NCI-H1930 (cell line): ENCODE measurements around the gene SHPK.

Source experiments
- DNase-seq, 2 experiments: peaks; one replicate each; lab custom pipeline; 2025; lab: John Stamatoyannopoulos, UW

Gene SHPK

GRCh38 chr17:3636154-3636907 lies at the start of gene SHPK, which contains the start of gene CTNS:
Gene SHPK, minus strand, starts transcription at chr17:3636250. Its CDS starts 31 bp downstream, at chr17:3636219.
Gene CTNS, plus strand, starts transcription at chr17:3636760. Its CDS starts 3,447 bp downstream, at chr17:3640207.
- peak; percentile 92 to 97 for DNase-seq

- no peak for DNase-seq
These were observed 49.1 kb upstream of the SHPK start for GRCh38 chr17:3685174-3685573.

- peak in 1 of 2 experiments; percentile 16 for DNase-seq
These were observed 47.0 kb upstream of the SHPK start for GRCh38 chr17:3683054-3683511.

- DNase-seq: no peak
These were observed 46.0 kb upstream of the SHPK start for GRCh38 chr17:3682033-3682432.

- no peak for DNase-seq
These were observed 45.5 kb upstream of the SHPK start for GRCh38 chr17:3681565-3681964.

- DNase-seq: no peak
These were observed 45.0 kb upstream of the SHPK start for GRCh38 chr17:3681057-3681456.

GRCh38 chr17:3679531-3680126 lies 43.6 kb upstream of the SHPK start:
- DNase-seq: no peak

GRCh38 chr17:3678821-3679530 lies 42.9 kb upstream of the SHPK start:
- no peak for DNase-seq

- DNase-seq: no peak
These were observed 42.2 kb upstream of the SHPK start for GRCh38 chr17:3678095-3678820.

- no peak for DNase-seq
These were observed 39.8 kb upstream of the SHPK start for GRCh38 chr17:3675886-3676285.

- DNase-seq: no peak
These were observed 36.5 kb upstream of the SHPK start for GRCh38 chr17:3672571-3672970.

GRCh38 chr17:3669548-3669947 lies 33.5 kb upstream of the SHPK start:
- no peak for DNase-seq

GRCh38 chr17:3669085-3669347 lies 33.0 kb upstream of the SHPK start:
- no peak for DNase-seq

GRCh38 chr17:3668279-3669084 lies 32.4 kb upstream of the SHPK start, which contains the start of the genes EMC6 and TAX1BP3:
Gene EMC6, plus strand, starts transcription at chr17:3668812. Its CDS starts 335 bp downstream, at chr17:3669147.
Gene TAX1BP3, minus strand, starts transcription at chr17:3668578. Its CDS starts 52 bp downstream, at chr17:3668526.
- peak; percentile 94 to 97 for DNase-seq

GRCh38 chr17:3667366-3668278 lies 31.6 kb upstream of the SHPK start:
- DNase-seq: peak in 1 of 2 experiments; percentile 50

GRCh38 chr17:3666516-3666915 lies 30.5 kb upstream of the SHPK start:
- DNase-seq: no peak

GRCh38 chr17:3665834-3666233 lies 29.8 kb upstream of the SHPK start:
- DNase-seq: no peak

GRCh38 chr17:3663102-3664011 lies 27.3 kb upstream of the SHPK start:
- DNase-seq: no peak

GRCh38 chr17:3660311-3660891 lies 24.4 kb upstream of the SHPK start:
- no peak for DNase-seq
